ENCODE results near the gene MRRF.

The MRRF gene, protein sequence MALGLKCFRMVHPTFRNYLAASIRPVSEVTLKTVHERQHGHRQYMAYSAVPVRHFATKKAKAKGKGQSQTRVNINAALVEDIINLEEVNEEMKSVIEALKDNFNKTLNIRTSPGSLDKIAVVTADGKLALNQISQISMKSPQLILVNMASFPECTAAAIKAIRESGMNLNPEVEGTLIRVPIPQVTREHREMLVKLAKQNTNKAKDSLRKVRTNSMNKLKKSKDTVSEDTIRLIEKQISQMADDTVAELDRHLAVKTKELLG

DNA sequence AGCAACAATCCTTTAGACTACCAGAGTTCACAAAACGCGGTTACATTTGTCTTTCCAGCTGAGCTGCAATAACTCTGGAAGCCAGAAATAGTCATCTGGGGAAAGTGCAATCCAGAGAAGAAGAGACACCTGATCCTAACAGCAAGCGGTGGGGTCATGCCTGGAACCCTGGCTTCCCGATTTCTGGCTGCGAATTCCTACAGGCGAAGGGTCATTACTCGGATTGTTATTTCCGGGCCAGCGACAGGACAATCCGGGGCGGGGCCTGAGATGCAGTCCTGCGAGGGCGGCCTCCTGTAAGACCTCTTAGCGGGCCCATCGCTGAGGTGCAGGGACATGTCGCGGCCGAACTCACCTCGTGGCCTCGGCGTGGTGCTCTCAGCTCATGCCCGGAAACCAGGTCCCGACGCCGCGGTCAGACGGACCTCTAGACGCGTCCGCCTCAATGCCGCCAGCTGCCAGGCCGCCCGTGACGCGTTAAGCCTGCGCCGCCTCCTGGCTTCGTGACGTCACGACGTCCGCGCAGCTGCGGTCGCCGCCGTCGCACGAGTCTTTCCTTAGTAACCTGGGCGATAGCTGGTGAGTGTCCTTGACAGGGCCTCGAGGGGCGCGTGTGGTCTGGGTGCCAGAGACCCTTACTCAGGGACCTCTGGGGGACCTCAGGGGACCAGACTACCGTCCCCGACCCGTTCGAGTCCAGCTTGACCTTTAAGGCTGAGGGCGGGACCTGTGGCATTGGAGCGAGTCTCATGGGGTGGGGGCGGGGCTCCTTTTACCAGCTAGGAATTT lies at the start of gene MRRF, which contains the start of gene RBM18:
MRRF (plus strand) TSS at position 523 of the 789 bp plus-strand sequence. CDS start 6,010 bp downstream, outside the sequence.
RBM18 (minus strand) TSS at position 481 of the 789 bp plus-strand sequence. CDS start 3,348 bp downstream, outside the sequence.
- TF ChIP-seq GATA2 (IDR thresholded peaks at IDR 0.05; ENCODE audit: low read depth, low read length): no peak

DNA sequence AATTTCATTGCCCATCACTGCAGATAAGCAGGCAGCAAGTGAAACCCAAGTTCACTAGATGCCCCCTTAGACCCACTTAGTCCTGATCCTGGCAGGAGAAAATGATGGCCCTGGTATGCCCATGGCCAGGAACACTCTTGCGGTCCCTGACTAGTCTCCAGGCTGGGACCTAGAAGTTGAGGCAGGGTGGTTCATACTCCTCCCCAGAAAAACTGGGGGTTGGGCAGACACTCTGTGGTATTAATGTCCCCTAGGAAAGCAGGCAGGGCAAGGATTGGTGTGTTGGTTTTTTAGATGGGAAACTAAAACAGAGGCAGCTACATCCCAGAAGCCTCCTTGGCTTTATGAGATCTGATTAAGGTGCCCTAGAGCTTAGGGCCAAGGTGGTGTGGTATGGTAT lies 49.0 kb upstream of the MRRF start:
- TF ChIP-seq GATA3 (IDR thresholded peaks at IDR 0.05; ENCODE audit: low read depth, low read length) (no peak), GATA2 (IDR thresholded peaks at IDR 0.05; ENCODE audit: low read depth, low read length) (no peak)

DNA sequence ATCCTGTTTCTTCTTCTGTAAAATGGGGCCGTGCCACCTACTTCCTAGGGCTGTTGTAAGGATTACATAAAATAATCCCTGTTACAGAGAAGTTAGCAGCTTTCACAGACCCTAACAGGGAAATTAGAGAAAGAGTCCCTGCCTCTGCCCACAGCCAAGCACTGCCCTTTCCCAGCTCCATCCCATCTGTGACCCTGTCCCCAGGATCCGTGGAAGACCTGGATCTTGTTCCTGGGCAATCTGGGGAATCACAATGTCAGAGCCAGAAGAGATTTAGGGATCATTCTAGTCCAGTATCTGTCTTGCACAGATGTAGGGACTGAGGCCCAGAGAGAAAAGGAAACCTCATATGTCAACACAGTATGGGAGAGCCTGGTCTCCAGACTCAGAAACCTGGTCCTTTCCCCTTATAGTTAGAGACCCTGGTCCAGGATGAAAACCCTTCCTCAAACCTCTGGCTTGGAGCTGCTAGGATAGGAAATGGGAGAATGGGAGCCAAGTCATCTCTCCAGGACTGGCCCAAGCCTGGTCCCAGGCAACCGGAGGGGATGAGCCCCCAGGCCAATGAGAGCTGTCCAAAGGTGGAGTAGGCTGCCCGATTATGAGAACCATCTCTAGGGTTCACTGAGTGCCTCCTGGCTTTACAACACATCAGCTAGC lies 48.4 kb upstream of the MRRF start:
- no peak for TF ChIP-seq GATA3 (IDR thresholded peaks at IDR 0.05; ENCODE audit: low read depth, low read length)
- no peak for TF ChIP-seq GATA2 (IDR thresholded peaks at IDR 0.05; ENCODE audit: low read depth, low read length)

DNA sequence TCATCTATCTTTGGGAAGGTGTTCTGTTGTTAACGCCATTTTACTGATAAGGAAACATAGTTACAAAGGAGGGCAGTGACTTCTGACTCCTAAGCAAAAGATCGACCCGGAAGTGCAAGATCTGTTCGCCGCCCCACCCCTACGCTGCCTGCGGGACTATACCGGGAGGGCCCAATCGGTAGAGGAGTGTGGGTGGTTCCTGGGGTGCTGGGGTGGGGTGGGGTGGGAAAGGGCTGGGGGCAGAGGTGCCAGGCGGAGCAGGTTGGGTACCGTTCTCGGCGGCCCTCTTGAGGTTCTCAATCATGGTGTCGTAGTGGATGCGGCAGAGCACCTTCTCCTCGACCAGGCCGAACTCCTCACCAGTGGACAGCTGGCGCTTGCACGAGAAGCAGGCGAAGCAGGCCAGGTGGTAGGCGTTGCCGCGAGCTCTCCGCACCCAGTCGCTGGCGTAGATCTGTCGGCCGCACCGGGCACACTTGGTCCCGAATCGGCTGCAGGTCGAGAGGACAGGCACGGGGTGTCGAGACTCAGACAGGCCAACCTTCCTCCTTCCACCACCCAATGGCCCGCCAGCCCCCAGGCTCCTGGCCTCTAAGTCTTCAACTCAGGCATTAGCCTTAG lies 47.8 kb upstream of the MRRF start:
- TF ChIP-seq GATA3 (IDR thresholded peaks at IDR 0.05; ENCODE audit: low read depth, low read length): no peak
- no peak for TF ChIP-seq GATA2 (IDR thresholded peaks at IDR 0.05; ENCODE audit: low read depth, low read length)

DNA sequence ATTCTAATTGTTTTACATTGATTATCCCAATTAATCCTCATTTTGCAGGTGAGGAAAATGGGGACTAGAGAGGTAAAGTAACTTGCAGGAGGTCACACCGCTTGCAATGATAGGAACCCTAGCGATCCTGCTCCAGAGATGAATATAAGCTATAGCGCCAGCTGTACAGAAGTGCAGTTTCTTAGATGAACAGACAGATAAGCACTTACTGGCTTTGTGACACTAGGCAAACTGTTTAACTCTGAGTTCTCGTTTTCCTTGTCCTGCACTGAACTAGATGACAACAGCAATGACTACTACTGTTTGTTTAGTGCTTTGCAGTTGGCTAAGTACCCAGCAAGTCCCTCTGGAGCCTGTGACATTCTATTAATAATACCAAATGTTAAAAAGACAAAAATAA lies 47.0 kb upstream of the MRRF start:
- TF ChIP-seq GATA2 (IDR thresholded peaks at IDR 0.05; ENCODE audit: low read depth, low read length) (no peak), GATA3 (IDR thresholded peaks at IDR 0.05; ENCODE audit: low read depth, low read length) (no peak)

DNA sequence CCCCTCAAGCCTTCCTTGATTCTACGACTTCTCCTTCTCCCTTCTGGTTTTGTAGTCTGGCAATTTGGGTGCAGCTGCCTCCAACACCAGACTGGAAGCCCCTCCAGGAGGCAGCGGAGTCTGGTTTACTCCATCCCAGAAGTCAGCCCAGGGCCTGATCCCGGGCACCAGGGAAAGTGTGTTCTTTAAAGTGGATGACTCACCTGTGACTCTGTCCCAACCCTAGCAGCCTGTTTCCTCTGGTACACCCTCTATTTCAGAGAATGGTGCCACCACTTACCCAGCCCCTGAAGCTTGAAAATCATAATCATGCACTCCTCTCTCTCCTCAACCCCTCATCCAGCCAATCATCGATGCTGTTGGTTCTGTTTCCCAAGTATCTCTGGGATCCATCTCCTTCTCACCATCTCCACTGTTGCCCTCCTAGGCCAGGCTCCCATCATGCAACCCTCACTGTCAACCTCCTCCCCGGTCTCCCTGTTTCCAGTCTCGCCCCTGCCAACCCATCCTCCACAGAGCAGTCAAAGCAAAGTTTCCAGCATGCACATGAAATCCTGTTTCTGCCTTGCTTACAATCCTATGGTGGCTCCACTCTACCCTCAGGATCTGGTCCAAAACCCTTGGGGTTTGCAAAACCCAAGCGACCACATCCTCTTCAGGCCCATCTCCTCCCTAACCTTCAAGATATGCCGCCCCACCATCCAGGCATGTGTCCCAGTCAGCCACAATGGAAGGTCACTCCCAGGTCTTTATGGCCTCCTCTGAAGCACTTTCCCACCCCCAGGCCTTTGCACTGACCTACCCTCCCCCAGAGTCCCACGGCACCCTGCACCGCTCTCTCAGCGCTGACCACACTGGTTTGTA lies 46.4 kb upstream of the MRRF start:
- no peak for TF ChIP-seq GATA3 (IDR thresholded peaks at IDR 0.05; ENCODE audit: low read depth, low read length)
- TF ChIP-seq GATA2 (IDR thresholded peaks at IDR 0.05; ENCODE audit: low read depth, low read length): no peak

DNA sequence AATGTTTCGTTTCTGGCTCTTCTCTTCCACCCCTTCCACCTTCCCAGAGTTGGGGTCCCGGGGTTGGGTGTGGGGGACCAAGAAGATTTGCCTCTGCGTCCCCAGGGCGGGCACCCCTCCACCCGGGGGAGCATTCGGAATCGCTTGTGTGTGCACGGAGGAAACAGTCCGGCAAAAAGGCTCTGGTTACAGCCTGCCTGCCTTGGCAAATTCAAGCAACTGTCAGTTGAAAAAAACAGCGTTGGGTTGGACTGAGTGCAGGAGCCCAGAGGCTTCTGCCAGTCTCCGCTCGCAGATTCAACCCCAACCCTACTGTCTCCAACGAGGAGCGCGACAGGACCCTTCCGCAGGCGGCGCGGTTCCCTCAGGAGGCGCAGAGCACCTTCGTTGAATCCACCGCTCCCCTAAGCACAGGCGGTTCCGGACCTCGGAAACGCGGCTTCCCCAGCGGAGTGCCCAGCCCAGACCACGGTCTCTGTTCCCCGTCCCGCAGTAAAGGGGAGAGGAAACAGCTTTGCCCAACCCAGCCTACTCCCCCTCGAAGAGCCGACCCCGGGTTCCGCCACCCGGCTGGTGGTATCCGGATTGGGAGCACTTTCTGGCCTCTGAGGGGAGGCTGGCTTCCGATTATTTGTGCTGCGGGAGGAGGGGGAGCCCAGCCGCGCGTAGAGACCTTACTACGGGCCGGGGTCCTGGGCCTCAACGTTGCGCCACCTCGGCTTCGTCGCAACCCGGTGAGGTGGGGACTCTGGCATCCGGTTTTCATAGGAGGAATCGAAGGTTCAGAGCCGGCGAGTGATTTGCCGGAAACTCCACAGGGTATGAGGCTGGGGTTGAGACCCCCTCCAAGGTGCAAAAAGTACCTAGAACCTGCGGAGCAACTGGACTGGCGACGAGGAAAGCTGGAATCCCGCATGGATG lies 45.5 kb upstream of the MRRF start:
- TF ChIP-seq GATA3 (IDR thresholded peaks at IDR 0.05; ENCODE audit: low read depth, low read length): no peak
- TF ChIP-seq GATA2 (IDR thresholded peaks at IDR 0.05; ENCODE audit: low read depth, low read length): no peak

DNA sequence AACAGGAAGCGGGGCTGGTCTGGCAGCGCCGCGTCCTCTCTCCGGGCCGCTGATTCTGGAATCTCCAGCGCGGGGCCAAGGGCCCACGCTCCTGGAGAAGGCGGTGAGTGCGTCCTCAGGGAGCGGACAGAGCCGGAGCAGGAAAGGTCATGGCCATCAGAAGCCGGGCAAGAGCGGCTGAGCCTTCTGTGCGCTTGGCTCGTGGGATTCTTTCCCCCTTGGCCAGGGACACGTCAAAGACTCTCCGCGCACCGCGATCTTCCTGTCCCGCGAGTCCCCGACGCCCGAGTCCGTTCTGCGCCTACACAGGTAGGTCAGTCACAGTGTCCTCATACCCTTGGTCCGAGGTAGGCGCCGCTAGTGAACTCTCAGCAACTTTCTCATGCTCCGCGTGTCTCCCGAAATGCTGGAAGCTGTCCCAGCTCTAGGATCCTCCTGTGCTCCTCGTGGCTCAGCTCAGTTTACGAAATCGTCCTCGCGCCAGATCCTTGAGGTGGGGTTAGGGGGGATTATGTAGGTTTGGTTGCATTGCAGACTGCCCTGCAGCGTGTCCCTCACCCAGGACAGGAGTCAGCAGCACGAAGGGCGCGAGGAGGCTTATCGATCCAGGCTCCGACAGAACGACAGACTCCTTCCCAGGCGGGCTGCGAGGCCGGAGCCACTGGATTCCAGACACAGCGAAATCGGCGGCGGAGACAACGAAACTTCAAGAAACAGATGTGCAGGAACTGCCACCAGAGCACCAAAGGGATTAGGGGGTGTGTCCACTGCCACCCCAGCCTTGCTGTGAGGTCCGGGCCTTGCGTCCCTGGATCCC lies 44.6 kb upstream of the MRRF start:
- no peak for TF ChIP-seq GATA3 (IDR thresholded peaks at IDR 0.05; ENCODE audit: low read depth, low read length)
- no peak for TF ChIP-seq GATA2 (IDR thresholded peaks at IDR 0.05; ENCODE audit: low read depth, low read length)

DNA sequence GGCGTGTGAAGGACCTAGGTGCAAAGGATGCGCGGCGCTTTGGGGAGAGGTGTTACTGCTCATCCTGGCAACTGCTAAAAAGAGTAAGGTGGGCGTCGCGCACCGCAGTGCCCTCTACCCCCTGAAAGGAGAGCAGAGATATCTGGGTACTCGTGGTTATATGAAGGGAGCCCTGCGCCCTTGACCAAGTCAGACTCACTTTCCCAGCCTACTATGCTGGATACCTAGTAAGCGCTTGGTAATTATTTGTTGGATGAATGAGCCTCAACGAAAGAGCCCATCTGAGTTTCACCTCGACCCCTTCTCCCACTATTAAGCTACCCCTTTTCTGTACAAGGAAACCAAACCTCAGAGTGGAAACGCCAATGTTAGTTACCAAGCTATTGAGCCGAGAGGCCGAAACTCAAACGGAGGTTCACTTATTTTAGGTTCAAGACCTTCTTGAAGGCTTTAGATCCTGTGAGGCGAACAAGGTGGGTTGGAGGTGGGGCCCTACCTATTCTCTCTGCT lies 44.0 kb upstream of the MRRF start:
- TF ChIP-seq GATA2 (IDR thresholded peaks at IDR 0.05; ENCODE audit: low read depth, low read length) (no peak), GATA3 (IDR thresholded peaks at IDR 0.05; ENCODE audit: low read depth, low read length) (no peak)

DNA sequence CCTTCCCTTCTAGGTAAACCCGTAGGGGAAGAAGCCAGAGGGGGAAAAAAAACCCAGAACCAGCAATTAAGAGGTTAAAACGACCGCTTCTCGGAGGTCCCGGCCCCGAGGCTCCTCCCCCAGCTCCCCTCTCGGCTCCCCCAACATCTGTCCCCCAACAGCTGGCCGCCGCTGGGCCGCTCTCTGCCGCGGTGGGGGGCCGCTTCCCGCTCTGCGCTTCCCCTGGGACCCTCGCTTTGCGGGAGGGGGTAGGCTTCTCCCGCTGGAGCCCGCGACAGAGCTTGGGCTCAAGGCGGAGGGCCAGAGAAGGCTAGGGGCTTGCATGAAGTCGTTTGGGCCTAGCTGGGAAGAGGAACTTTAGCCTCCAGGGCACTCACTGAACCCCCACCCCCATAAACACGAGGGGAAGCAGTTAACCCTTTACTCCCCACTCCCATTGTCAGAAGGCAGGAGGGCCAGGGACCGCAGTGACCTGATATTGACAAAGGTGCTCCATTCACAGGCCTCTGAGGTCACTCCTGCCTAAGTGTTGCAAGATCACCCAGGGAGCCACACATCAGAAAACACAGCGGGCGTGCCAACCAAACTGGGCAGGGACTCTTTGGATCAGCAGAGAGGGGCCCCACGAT lies 43.4 kb upstream of the MRRF start:
- TF ChIP-seq GATA2 (IDR thresholded peaks at IDR 0.05; ENCODE audit: low read depth, low read length) (no peak), GATA3 (IDR thresholded peaks at IDR 0.05; ENCODE audit: low read depth, low read length) (no peak)

DNA sequence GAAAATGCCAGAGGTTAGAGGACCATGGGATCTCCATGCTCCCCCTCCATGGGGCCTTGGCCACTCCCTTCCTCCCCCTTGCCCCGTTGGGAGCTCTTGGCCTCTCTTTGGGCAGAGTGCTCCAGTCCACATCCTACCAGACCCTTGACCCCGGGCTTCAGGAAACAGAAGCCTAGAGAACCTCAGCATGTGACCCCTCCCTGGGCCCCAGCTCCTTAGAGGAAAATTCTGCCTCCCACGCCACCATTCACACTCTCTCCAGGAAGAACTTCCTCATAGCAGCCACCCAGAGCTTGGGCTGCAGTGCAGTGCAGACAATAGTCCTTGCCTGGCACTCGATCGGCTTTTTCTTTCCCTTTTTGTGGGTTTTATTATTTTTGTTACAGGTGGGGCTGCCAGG lies 41.9 kb upstream of the MRRF start:
- TF ChIP-seq GATA3 (IDR thresholded peaks at IDR 0.05; ENCODE audit: low read depth, low read length): no peak
- no peak for TF ChIP-seq GATA2 (IDR thresholded peaks at IDR 0.05; ENCODE audit: low read depth, low read length)

All from SH-SY5Y (cell line).